ENCODE results near the gene CCL22. TPM values are rescaled to one million over a fixed set of nuclear protein-coding genes. Genes with fewer than 3 reads are reported as not detected.

Gene CCL22
- total and polyA plus RNA-seq, 2 experiments from 2014 or later: 0.19 TPM; not detected in 1

- H3K9me3 Mint-ChIP-seq: no peaks in the 10 kb centered on the region; the same call in 2 of the 3 replicates
- no peak overlapping the region for H3K27ac Mint-ChIP-seq
- no peaks in the 10 kb centered on the region for H3K36me3 ChIP-seq (ENCODE audit: insufficient read depth)
These were observed 26.5 kb downstream of the CCL22 start for GRCh38 chr16:57385083-57385482.

More at GRCh38 chr16:57385083-57385482, 26.5 kb downstream of the CCL22 start:
- DNase-seq (ENCODE audit: low spot score) (no peak), ATAC-seq (no peak)
- H3K27ac ChIP-seq (ENCODE audit: low read depth): no peak overlapping the region
- H3K27me3 Mint-ChIP-seq (ENCODE audit: insufficient read depth, low read depth, poor library complexity): peaks cover 13% of the 10 kb centered on the region
- H3K9me2 ChIP-seq (ENCODE audit: insufficient read depth): no peaks in the 10 kb centered on the region
- no peaks in the 10 kb centered on the region for H3K27me3 ChIP-seq (ENCODE audit: insufficient read depth)
- H3K36me3 Mint-ChIP-seq (ENCODE audit: low read depth): no peaks in the 10 kb centered on the region
- no peaks in the 10 kb centered on the region for H3K4me1 ChIP-seq (ENCODE audit: insufficient read depth)
- TF ChIP-seq POLR2AphosphoS5 (IDR thresholded peaks at IDR 0.05; ENCODE audit: low read depth) (no peak), STAT1 (IDR thresholded peaks at IDR 0.05; ENCODE audit: unreplicated experiment) (no peak), NANOG (IDR thresholded peaks at IDR 0.05; ENCODE audit: borderline replicate concordance) (no peak), EZH2 (IDR thresholded peaks at IDR 0.05; ENCODE audit: low read depth, unreplicated experiment) (no peak), ETS1 (IDR thresholded peaks at IDR 0.05) (no peak), JUNB (IDR thresholded peaks at IDR 0.05; ENCODE audit: unreplicated experiment) (no peak), ZNF331 (CRISPR knock-in tag; IDR thresholded peaks at IDR 0.05; ENCODE audit: low read depth) (no peak), ZNF462 (CRISPR knock-in tag; IDR thresholded peaks at IDR 0.05) (no peak), CREB1 (CRISPR knock-in tag; IDR thresholded peaks at IDR 0.05; ENCODE audit: low read depth) (no peak), REST (IDR thresholded peaks at IDR 0.05; ENCODE audit: unreplicated experiment) (no peak)
- no peak overlapping the region for H3K4me3 Mint-ChIP-seq
- no peak overlapping the region for H3K4me3 ChIP-seq
- H4K20me1 ChIP-seq (replicated peaks; ENCODE audit: insufficient read depth): no peaks in the 10 kb centered on the region
- no peak overlapping the region for H2AFZ ChIP-seq
- no peak overlapping the region for H3K4me2 ChIP-seq
- H3K4me1 Mint-ChIP-seq: peaks cover 4% of the 10 kb centered on the region
- H3K79me2 ChIP-seq (replicated peaks; ENCODE audit: insufficient read depth): no peaks in the 10 kb centered on the region
- H3F3A ChIP-seq (replicated peaks; ENCODE audit: low read depth): 0 out of 2 replicates have a peak, but pooled peaks cover 4% of the 10 kb centered on the region

All from GM23338 (cell line).